ENCODE data around the gene ELFN2.
"Not testable (repeated sequence)": the region's sequence is repeated elsewhere in the genome, so short reads cannot be mapped to it uniquely, and the experiment has no call there.

The ELFN2 gene

DNA sequence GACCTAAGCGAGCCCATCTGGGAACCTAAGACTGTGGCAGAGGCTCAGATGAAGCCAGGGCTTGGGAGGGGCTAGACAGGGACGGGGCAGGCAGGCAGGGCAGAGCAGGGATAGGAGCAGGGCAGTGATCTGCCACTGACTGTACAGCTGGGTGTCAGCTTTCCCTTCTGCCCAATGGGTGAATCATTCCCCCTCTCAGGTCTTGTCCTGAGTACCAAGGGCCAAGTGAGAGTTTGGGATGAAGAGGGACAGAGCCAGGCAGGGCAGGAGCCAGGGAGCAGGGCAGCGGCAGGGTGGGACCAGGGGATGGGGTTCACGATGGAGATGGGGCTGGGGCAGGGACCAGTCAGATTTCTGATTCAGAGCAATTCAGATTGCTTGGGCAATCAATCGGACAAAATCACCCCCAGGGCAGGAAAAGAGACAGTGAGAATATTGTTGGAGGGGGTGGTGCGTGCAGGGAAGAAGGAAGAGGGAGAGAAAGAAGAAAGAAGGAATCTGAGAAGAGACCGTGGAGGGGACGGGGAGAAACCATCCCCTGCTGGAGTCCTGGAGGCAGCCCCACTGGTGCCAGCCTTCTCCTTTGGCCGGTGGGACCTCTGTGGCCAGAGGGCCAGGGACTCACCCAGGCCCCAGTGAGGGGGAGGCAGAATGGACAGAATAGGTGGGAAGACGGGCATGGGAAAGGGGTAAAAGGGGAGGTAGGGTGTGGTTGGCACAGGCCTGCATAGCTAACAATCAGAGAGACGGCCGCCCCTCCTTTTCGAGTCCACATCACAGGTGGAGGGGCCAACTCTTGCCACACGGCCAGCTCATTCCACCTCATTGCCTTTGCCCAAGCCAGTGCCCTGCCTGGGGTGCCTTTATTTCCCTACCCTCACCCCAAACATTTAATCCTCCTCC, 97.8 kb downstream of the ELFN2 start:
- Histone ChIP-seq H3K27me3 (ENCODE audit: insufficient read depth, low read length, poor library complexity, severe bottlenecking) (no peaks in the 10 kb centered on the region), H2AFZ (ENCODE audit: low read length) (no peak overlapping the region), H3K9me2 (replicated peaks; ENCODE audit: low read depth, low read length) (no peaks in the 10 kb centered on the region), H3K4me3 (ENCODE audit: low read length, poor library complexity, severe bottlenecking) (no peak overlapping the region), H3K79me2 (ENCODE audit: insufficient read depth, low read length) (no peaks in the 10 kb centered on the region), H3K36me3 (ENCODE audit: insufficient read depth, low read length) (no peaks in the 10 kb centered on the region), H3K4me2 (ENCODE audit: low read depth, low read length, poor library complexity, severe bottlenecking) (no peak overlapping the region), H4K20me1 (ENCODE audit: insufficient read depth, low read length, poor library complexity, severe bottlenecking) (no peaks in the 10 kb centered on the region), H3K9me3 (ENCODE audit: insufficient read depth, low read depth, low read length) (no peaks in the 10 kb centered on the region), H3K9ac (ENCODE audit: low read depth, low read length, poor library complexity, severe bottlenecking) (no peak overlapping the region), H3F3A (ENCODE audit: low read depth) (no peaks in the 10 kb centered on the region), H3K4me1 (ENCODE audit: insufficient read depth, low read length, poor library complexity, severe bottlenecking) (no peaks in the 10 kb centered on the region)
- no peak for TF ChIP-seq EZH2phosphoT487 (IDR thresholded peaks at IDR 0.05; ENCODE audit: borderline replicate concordance)
- TF ChIP-seq, protein P1, sequence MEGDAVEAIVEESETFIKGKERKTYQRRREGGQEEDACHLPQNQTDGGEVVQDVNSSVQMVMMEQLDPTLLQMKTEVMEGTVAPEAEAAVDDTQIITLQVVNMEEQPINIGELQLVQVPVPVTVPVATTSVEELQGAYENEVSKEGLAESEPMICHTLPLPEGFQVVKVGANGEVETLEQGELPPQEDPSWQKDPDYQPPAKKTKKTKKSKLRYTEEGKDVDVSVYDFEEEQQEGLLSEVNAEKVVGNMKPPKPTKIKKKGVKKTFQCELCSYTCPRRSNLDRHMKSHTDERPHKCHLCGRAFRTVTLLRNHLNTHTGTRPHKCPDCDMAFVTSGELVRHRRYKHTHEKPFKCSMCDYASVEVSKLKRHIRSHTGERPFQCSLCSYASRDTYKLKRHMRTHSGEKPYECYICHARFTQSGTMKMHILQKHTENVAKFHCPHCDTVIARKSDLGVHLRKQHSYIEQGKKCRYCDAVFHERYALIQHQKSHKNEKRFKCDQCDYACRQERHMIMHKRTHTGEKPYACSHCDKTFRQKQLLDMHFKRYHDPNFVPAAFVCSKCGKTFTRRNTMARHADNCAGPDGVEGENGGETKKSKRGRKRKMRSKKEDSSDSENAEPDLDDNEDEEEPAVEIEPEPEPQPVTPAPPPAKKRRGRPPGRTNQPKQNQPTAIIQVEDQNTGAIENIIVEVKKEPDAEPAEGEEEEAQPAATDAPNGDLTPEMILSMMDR (conservative IDR thresholded peaks at IDR 0.05; ENCODE audit: low read length), result no peak

DNA sequence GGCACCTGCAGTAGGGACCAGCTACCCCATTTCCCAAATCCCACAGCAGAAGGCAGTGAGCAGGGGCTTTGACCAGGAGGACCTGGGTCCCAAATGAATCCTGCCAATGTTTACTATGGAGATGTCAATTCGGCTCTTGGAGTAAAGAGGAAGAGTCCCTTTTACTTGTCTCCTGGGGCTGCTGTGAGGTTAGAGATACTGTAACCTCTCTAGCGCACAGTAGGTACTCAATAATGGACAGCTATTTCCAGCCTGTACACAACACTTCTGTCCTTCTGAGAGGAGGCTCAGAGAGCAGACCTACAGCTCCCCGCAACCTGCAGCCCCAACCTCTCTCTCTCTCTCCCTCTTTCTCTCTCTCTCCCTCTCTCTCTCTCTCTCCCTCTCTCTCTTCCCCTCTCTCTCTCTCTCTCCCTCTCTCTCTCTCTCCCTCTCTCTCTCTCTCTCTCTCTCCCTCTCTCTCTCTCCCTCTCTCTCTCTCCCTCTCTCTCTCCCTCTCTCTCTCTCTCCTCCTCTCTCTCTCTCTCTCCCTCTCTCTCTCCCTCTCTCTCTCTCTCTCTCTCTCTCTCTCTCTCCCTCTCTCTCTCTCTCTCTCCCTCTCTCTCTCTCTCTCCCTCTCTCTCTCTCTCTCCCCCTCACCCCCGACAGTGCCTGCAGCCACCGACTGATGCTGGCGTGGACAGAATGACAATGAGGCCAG, 98.6 kb downstream of the ELFN2 start:
- H3K9me2 ChIP-seq (replicated peaks; ENCODE audit: low read depth, low read length); H3K4me1 ChIP-seq (ENCODE audit: insufficient read depth, low read length, poor library complexity, severe bottlenecking); H3K79me2 ChIP-seq (ENCODE audit: insufficient read depth, low read length); H4K20me1 ChIP-seq (ENCODE audit: insufficient read depth, low read length, poor library complexity, severe bottlenecking); H3K27me3 ChIP-seq (ENCODE audit: insufficient read depth, low read length, poor library complexity, severe bottlenecking); H3K9ac ChIP-seq (ENCODE audit: low read depth, low read length, poor library complexity, severe bottlenecking); H3K9me3 ChIP-seq (ENCODE audit: insufficient read depth, low read depth, low read length); H3K4me3 ChIP-seq (ENCODE audit: low read length, poor library complexity, severe bottlenecking); H3K4me2 ChIP-seq (ENCODE audit: low read depth, low read length, poor library complexity, severe bottlenecking); H2AFZ ChIP-seq (ENCODE audit: low read length); H3F3A ChIP-seq (ENCODE audit: low read depth); H3K36me3 ChIP-seq (ENCODE audit: insufficient read depth, low read length): not testable (repeated sequence)

DNA sequence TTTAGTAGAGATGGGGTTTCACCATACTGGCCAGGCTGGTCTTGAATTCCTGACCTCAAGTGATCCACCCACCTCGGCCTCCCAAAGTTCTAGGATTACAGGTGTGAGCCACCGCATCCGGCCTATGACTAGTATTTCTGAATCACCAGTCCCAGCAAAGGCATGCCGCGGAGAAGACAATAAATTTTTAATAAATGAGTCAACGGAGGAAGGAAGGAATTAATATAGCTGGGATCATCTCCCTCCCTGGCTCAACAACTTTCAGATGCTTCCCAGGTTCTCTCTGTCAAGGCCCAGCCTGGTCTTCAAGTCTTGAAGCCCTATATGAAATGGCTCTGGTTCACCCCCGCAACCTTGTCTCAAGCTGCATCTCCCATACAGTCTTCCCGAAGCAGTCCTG, 99.3 kb downstream of the ELFN2 start:
- H3K9me3 ChIP-seq (ENCODE audit: insufficient read depth, low read depth, low read length), result no peaks in the 10 kb centered on the region
- no peaks in the 10 kb centered on the region for H3K79me2 ChIP-seq (ENCODE audit: insufficient read depth, low read length)
- TF ChIP-seq EZH2phosphoT487 (IDR thresholded peaks at IDR 0.05; ENCODE audit: borderline replicate concordance), result no peak
- TF ChIP-seq, protein P1 (conservative IDR thresholded peaks at IDR 0.05; ENCODE audit: low read length), result no peak
- H3K9ac ChIP-seq (ENCODE audit: low read depth, low read length, poor library complexity, severe bottlenecking), result no peak overlapping the region
- H3K36me3 ChIP-seq (ENCODE audit: insufficient read depth, low read length), result no peaks in the 10 kb centered on the region
- H3F3A ChIP-seq (ENCODE audit: low read depth), result no peaks in the 10 kb centered on the region
- H3K4me3 ChIP-seq (ENCODE audit: low read length, poor library complexity, severe bottlenecking), result no peak overlapping the region
- H3K27me3 ChIP-seq (ENCODE audit: insufficient read depth, low read length, poor library complexity, severe bottlenecking), result no peaks in the 10 kb centered on the region
- no peaks in the 10 kb centered on the region for H3K4me1 ChIP-seq (ENCODE audit: insufficient read depth, low read length, poor library complexity, severe bottlenecking)
- no peaks in the 10 kb centered on the region for H4K20me1 ChIP-seq (ENCODE audit: insufficient read depth, low read length, poor library complexity, severe bottlenecking)
- H2AFZ ChIP-seq (ENCODE audit: low read length), result no peak overlapping the region
- H3K9me2 ChIP-seq (replicated peaks; ENCODE audit: low read depth, low read length), result no peaks in the 10 kb centered on the region
- no peak overlapping the region for H3K4me2 ChIP-seq (ENCODE audit: low read depth, low read length, poor library complexity, severe bottlenecking)

All from Loucy (cell line).